ENCODE results near the gene PCNT. TPM values are rescaled to one million over a fixed set of nuclear protein-coding genes. Genes with fewer than 3 reads are reported as not detected.

PCNT gene
- total RNA-seq, 1 experiment from 2014 or later: 34.0 TPM

GRCh38 chr21:46297338-46298271 is 26.4 kb upstream of the PCNT start:
- no peak for TF ChIP-seq CTCF (IDR thresholded peaks at IDR 0.05; ENCODE audit: unreplicated experiment)
- Mint-ChIP-seq H3K4me1 (ENCODE audit: insufficient read depth, unreplicated experiment) (peaks cover 8% of the 10 kb centered on the region), H3K9me3 (ENCODE audit: unreplicated experiment) (no peaks in the 10 kb centered on the region), H3K27ac (ENCODE audit: low read depth, unreplicated experiment) (no peak overlapping the region), H3K36me3 (ENCODE audit: insufficient read depth, unreplicated experiment) (peaks cover 14% of the 10 kb centered on the region), H3K27me3 (ENCODE audit: insufficient read depth, unreplicated experiment) (no peaks in the 10 kb centered on the region), H3K4me3 (ENCODE audit: unreplicated experiment) (no peak overlapping the region)
- ChIA-PET CTCF (no interaction called here), POLR2A (no interaction called here)
- intact Hi-C loops (cut with micrococcal nuclease): no loop called here
- no peak for DNase-seq (ENCODE audit: unreplicated experiment)
- BruUV-seq (replicated peaks): no TSS peak

- ChIA-PET CTCF (interaction anchor here (0.6 kb wide), 1 partner anchor 156 kb away, joined by 3 read pairs; no protein-coding TSS in a partner anchor), POLR2A (no interaction called here)
- TF ChIP-seq CTCF (IDR thresholded peaks at IDR 0.05; ENCODE audit: unreplicated experiment): no peak
- Mint-ChIP-seq H3K4me3 (ENCODE audit: unreplicated experiment) (no peak overlapping the region), H3K9me3 (ENCODE audit: unreplicated experiment) (no peaks in the 10 kb centered on the region), H3K27me3 (ENCODE audit: insufficient read depth, unreplicated experiment) (no peaks in the 10 kb centered on the region), H3K4me1 (ENCODE audit: insufficient read depth, unreplicated experiment) (peaks cover 8% of the 10 kb centered on the region), H3K36me3 (ENCODE audit: insufficient read depth, unreplicated experiment) (peaks cover 21% of the 10 kb centered on the region), H3K27ac (ENCODE audit: low read depth, unreplicated experiment) (no peak overlapping the region)
- BruUV-seq (replicated peaks): no TSS peak
- intact Hi-C loops (cut with micrococcal nuclease): no loop called here
- DNase-seq (ENCODE audit: unreplicated experiment): no peak
These were observed 24.8 kb upstream of the PCNT start for GRCh38 chr21:46299167-46299566.

- Mint-ChIP-seq H3K27me3 (ENCODE audit: insufficient read depth, unreplicated experiment) (no peaks in the 10 kb centered on the region), H3K36me3 (ENCODE audit: insufficient read depth, unreplicated experiment) (peaks cover 31% of the 10 kb centered on the region), H3K4me1 (ENCODE audit: insufficient read depth, unreplicated experiment) (no peaks in the 10 kb centered on the region), H3K27ac (ENCODE audit: low read depth, unreplicated experiment) (no peak overlapping the region), H3K4me3 (ENCODE audit: unreplicated experiment) (no peak overlapping the region), H3K9me3 (ENCODE audit: unreplicated experiment) (no peaks in the 10 kb centered on the region)
- intact Hi-C loops (cut with micrococcal nuclease): no loop called here
- POLR2A ChIA-PET: interaction anchor here (1.0 kb wide), 1 partner anchor 21 kb away, joined by 5 read pairs; no protein-coding TSS in a partner anchor
- CTCF ChIA-PET: no interaction called here
- BruUV-seq (replicated peaks): no TSS peak
- no peak for DNase-seq (ENCODE audit: unreplicated experiment)
- no peak for TF ChIP-seq CTCF (IDR thresholded peaks at IDR 0.05; ENCODE audit: unreplicated experiment)
These were observed 22.2 kb upstream of the PCNT start for GRCh38 chr21:46301759-46302158.

GRCh38 chr21:46304437-46304836 is 19.5 kb upstream of the PCNT start:
- no TSS peak for BruUV-seq (replicated peaks)
- DNase-seq (ENCODE audit: unreplicated experiment): no peak
- ChIA-PET CTCF (no interaction called here), POLR2A (no interaction called here)
- Mint-ChIP-seq H3K27me3 (ENCODE audit: insufficient read depth, unreplicated experiment) (no peaks in the 10 kb centered on the region), H3K27ac (ENCODE audit: low read depth, unreplicated experiment) (no peak overlapping the region), H3K36me3 (ENCODE audit: insufficient read depth, unreplicated experiment) (peaks cover 36% of the 10 kb centered on the region), H3K9me3 (ENCODE audit: unreplicated experiment) (no peaks in the 10 kb centered on the region), H3K4me1 (ENCODE audit: insufficient read depth, unreplicated experiment) (no peaks in the 10 kb centered on the region), H3K4me3 (ENCODE audit: unreplicated experiment) (no peak overlapping the region)
- no peak for TF ChIP-seq CTCF (IDR thresholded peaks at IDR 0.05; ENCODE audit: unreplicated experiment)
- intact Hi-C loops (cut with micrococcal nuclease): no loop called here

Data from MCF 10A (cell line).